Measurements from ENCODE around the gene TEKT3. TPM values are rescaled to one million over a fixed set of nuclear protein-coding genes. Genes with fewer than 3 reads are reported as not detected.

Gene TEKT3
- total RNA-seq, 4 donors from 2014 or later, result 0.83 TPM; not detected in 3

GRCh38 chr17:15334266-15334665 lies 7.1 kb downstream of the TEKT3 start:
- H3K4me3 ChIP-seq, result no peak overlapping the region
- H3K4me1 ChIP-seq, result no peaks in the 10 kb centered on the region
- DNase-seq, result no peak
- H3K9me3 ChIP-seq, result no peaks in the 10 kb centered on the region
- H3K36me3 ChIP-seq, result no peaks in the 10 kb centered on the region
- WGBS, 2 donors, result 55 to 62% methylated on average over 3 of the region's 3 CpGs
- H3K27ac ChIP-seq, result no peak overlapping the region
- TF ChIP-seq POLR2A (IDR thresholded peaks at IDR 0.05), result no peak
- no peak for TF ChIP-seq CTCF (IDR thresholded peaks at IDR 0.05)
- peaks cover 0 to 10% (median 0%) of the 10 kb centered on the region in 4 donors for H3K27me3 ChIP-seq
- intact Hi-C loops (cut with DNase I), result no loop called here

- 34 to 45% methylated on average over 5 to 6 of the region's 6 CpGs for WGBS, 2 donors
- TF ChIP-seq CTCF (IDR thresholded peaks at IDR 0.05) (no peak), POLR2A (IDR thresholded peaks at IDR 0.05) (no peak)
Measured at GRCh38 chr17:15332338-15332737, 9.1 kb downstream of the TEKT3 start.

GRCh38 chr17:15323131-15323530 lies 18.3 kb downstream of the TEKT3 start:
- WGBS, 2 donors, result 52 to 62% methylated on average over 3 to 4 of the region's 4 CpGs
- H3K36me3 ChIP-seq, result no peaks in the 10 kb centered on the region
- no peaks in the 10 kb centered on the region for H3K4me1 ChIP-seq
- H3K9me3 ChIP-seq, result no peaks in the 10 kb centered on the region
- intact Hi-C loops (cut with DNase I), result no loop called here
- H3K27me3 ChIP-seq, result peaks cover 0 to 5% (median 0%) of the 10 kb centered on the region in 4 donors
- no peak overlapping the region for H3K4me3 ChIP-seq
- no peak for DNase-seq
- TF ChIP-seq POLR2A (IDR thresholded peaks at IDR 0.05) (no peak), CTCF (IDR thresholded peaks at IDR 0.05) (no peak)
- no peak overlapping the region for H3K27ac ChIP-seq

More at GRCh38 chr17:15332338-15332737, 9.1 kb downstream of the TEKT3 start:
- H3K36me3 ChIP-seq, result no peaks in the 10 kb centered on the region
- intact Hi-C loops (cut with DNase I), result no loop called here
- H3K27ac ChIP-seq, result no peak overlapping the region
- H3K9me3 ChIP-seq, result no peaks in the 10 kb centered on the region
- DNase-seq, result no peak
- no peaks in the 10 kb centered on the region for H3K4me1 ChIP-seq
- H3K4me3 ChIP-seq, result no peak overlapping the region
- peaks cover 0 to 10% (median 0%) of the 10 kb centered on the region in 4 donors for H3K27me3 ChIP-seq

- Histone ChIP-seq H3K36me3 (no peaks in the 10 kb centered on the region), H3K9me3 (no peaks in the 10 kb centered on the region), H3K4me1 (no peaks in the 10 kb centered on the region), H3K4me3 (no peak overlapping the region), H3K27me3 (peaks cover 0 to 5% (median 0%) of the 10 kb centered on the region in 4 donors), H3K27ac (no peak overlapping the region)
- WGBS, 2 donors, result 76 to 86% methylated on average over 6 of the region's 6 CpGs
- DNase-seq, result no peak
- no peak for TF ChIP-seq CTCF (IDR thresholded peaks at IDR 0.05)
- no peak for TF ChIP-seq POLR2A (IDR thresholded peaks at IDR 0.05)
- intact Hi-C loops (cut with DNase I), result no loop called here
Measured at GRCh38 chr17:15321556-15322251, 19.7 kb downstream of the TEKT3 start.

GRCh38 chr17:15319452-15320010 lies 21.9 kb downstream of the TEKT3 start:
- TF ChIP-seq POLR2A (IDR thresholded peaks at IDR 0.05) (no peak), CTCF (IDR thresholded peaks at IDR 0.05) (no peak)
- intact Hi-C loops (cut with DNase I), result no loop called here

More at GRCh38 chr17:15319452-15320010, 21.9 kb downstream of the TEKT3 start:
- no peak for DNase-seq
- no peak overlapping the region for H3K27ac ChIP-seq
- H3K4me3 ChIP-seq, result no peak overlapping the region
- H3K27me3 ChIP-seq, result peaks cover 0 to 5% (median 0%) of the 10 kb centered on the region in 4 donors
- H3K9me3 ChIP-seq, result no peaks in the 10 kb centered on the region
- H3K36me3 ChIP-seq, result no peaks in the 10 kb centered on the region
- 44 to 68% methylated on average over 5 of the region's 5 CpGs for WGBS, 2 donors
- H3K4me1 ChIP-seq, result no peaks in the 10 kb centered on the region

Data from esophagus squamous epithelium (tissue), 5 donors.